Large intestine (tissue), 1 donor: Measurements from ENCODE around the gene NUDT4B. TPM values are rescaled to one million over a fixed set of nuclear protein-coding genes. Genes with fewer than 3 reads are reported as not detected.

ENCODE experiments used
- polyA plus RNA-seq: library from polyadenylated mRNA; unstranded; fragments of 120-200 nt; gene quantifications from one replicate; pipeline ENCODE4 v1.2.1, GENCODE V29; 2013

NUDT4B gene
- polyA plus RNA-seq, 1 donor, result 3.8 TPM

Other genes starting within 250 kb of the NUDT4B start
- gene NBPF14, start 152.8 kb upstream of the NUDT4B start, polyA plus RNA-seq, result 8.8 TPM
- gene PDE4DIP, start 95.7 kb downstream of the NUDT4B start, polyA plus RNA-seq, result 57.5 TPM